ENCODE measurements around the gene PRKCB. TPM values are rescaled to one million over a fixed set of nuclear protein-coding genes. Genes with fewer than 3 reads are reported as not detected.

Gene PRKCB
- total RNA-seq, 2 experiments from 2014 or later: 97.1 to 99.0 TPM

GRCh38 chr16:24041834-24042631 lies 206.2 kb downstream of the PRKCB start:
- POLR2A ChIA-PET: interaction anchor here (0.6 kb wide), 1 partner anchor 463 kb away, joined by 3 read pairs; no protein-coding TSS in a partner anchor
- CTCF ChIA-PET: interaction anchor here (0.5 to 5.0 kb wide), 28 partner anchors 8 to 725 kb away, joined by 3 to 20 read pairs (median 4); partner anchors contain the start of gene CACNG3

- ChIA-PET CTCF (interaction anchor here (2.2 kb wide), 1 partner anchor 461 kb away, joined by 13 read pairs; no protein-coding TSS in a partner anchor), POLR2A (no interaction called here)
These were observed 208.7 kb downstream of the PRKCB start for GRCh38 chr16:24044467-24044866.

GRCh38 chr16:24045641-24046040 lies 209.9 kb downstream of the PRKCB start:
- ChIA-PET CTCF (interaction anchor here (2.2 kb wide), 1 partner anchor 459 kb away, joined by 13 read pairs; no protein-coding TSS in a partner anchor), POLR2A (no interaction called here)

DNA sequence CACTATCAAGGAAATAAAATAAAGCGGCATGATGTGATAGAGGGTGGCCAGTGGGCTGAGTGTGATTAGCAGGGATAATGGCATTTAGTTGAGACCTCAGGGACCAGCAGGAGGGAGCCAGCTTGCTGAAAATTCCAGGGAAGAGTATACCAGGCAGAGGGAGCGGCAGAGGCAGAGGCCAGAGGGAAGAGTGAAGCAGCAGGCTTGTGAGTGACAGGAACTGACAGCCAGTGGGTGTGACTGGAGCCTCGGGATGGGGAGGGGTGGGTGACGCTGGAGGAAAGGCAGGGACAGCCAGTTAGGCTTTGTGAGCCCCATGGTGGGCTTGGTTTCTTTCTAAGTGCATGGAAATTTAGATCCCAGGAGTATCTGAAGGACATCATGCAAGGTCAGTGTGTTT lies 210.7 kb downstream of the PRKCB start:
- POLR2A ChIA-PET: no interaction called here
- CTCF ChIA-PET: interaction anchor here (1.9 kb wide), 1 partner anchor 206 kb away, joined by 6 read pairs; no protein-coding TSS in a partner anchor

- ChIA-PET CTCF (interaction anchor here (1.3 kb wide), 1 partner anchor 22 kb away, joined by 5 read pairs; no protein-coding TSS in a partner anchor), POLR2A (no interaction called here)
These were observed 213.3 kb downstream of the PRKCB start for GRCh38 chr16:24049113-24049512.

DNA sequence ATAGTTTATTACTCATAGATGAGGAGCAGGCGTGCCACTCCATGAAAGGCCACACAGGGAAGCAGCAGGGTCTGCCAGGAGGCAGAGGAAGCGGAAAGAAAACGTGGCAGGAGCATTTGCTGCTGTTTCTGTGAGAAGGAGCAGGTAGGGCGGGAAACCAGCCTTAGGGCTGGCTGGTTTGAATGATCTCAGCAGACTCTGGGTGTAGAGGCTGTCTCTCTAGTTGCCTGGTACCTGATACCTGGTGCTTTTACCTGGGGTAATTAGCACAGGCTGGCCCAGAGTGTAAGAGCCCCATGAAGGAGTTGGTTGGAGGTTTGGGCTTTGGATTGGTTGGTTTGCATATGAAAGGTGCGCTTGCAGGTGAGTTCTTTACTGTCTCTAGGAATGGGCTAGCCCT lies 215.3 kb downstream of the PRKCB start:
- POLR2A ChIA-PET: no interaction called here
- CTCF ChIA-PET: no interaction called here

DNA sequence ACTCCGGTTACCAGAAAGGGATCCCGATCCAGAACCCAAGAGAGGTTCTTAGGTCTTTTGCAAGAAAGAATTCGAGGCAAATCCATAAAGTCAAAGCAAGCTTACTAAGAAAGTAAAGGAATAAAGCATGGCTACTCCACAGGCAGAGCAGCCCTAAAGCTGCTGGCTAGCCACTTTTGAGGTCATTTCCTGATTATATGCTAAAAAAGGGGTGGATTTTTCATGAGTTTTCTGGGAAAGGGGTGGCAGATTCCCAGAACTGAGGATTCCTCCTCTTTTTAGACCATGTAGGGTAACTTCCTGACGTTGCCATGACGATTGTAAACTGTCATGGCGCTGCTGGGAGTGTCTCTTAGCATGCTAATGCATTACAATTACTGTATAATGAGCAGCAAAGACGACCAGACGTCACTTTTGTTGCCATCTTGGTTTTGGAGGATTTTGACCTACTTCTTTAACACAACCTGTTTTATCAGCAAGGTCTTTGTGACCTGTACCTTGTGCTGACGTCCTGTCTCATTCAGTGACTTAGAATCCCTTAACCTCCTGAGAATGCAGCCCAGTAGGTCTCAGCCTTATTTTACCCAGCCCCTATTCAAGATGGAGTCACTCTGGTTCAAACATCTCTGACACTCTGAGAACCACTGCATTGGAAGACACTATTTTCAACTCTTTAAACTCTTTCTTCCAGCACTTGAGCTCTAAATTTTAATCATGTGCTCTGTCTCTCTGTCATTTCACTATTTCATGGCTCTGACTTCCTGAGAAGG lies 216.7 kb downstream of the PRKCB start:
- CTCF ChIA-PET: interaction anchor here (0.6 to 1.8 kb wide), 3 partner anchors 9 to 1954 kb away, joined by 3 to 4 read pairs (median 4); no protein-coding TSS in a partner anchor
- POLR2A ChIA-PET: interaction anchor here (0.7 kb wide), 1 partner anchor 284 kb away, joined by 3 read pairs; no protein-coding TSS in a partner anchor

- POLR2A ChIA-PET: no interaction called here
- CTCF ChIA-PET: interaction anchor here (0.6 to 1.8 kb wide), 3 partner anchors 8 to 1955 kb away, joined by 3 to 4 read pairs (median 4); no protein-coding TSS in a partner anchor
These were observed 217.5 kb downstream of the PRKCB start for GRCh38 chr16:24053099-24053946.

GRCh38 chr16:24054741-24055491 lies 219.1 kb downstream of the PRKCB start:
- CTCF ChIA-PET: interaction anchor here (0.7 to 1.6 kb wide), 2 partner anchors 13 to 450 kb away, joined by 3 read pairs; no protein-coding TSS in a partner anchor
- POLR2A ChIA-PET: no interaction called here

- CTCF ChIA-PET: interaction anchor here (0.7 to 3.2 kb wide), 3 partner anchors 8 to 514 kb away, joined by 3 to 15 read pairs (median 4); no protein-coding TSS in a partner anchor
- POLR2A ChIA-PET: no interaction called here
These were observed 226.6 kb downstream of the PRKCB start for GRCh38 chr16:24062270-24062817.

DNA sequence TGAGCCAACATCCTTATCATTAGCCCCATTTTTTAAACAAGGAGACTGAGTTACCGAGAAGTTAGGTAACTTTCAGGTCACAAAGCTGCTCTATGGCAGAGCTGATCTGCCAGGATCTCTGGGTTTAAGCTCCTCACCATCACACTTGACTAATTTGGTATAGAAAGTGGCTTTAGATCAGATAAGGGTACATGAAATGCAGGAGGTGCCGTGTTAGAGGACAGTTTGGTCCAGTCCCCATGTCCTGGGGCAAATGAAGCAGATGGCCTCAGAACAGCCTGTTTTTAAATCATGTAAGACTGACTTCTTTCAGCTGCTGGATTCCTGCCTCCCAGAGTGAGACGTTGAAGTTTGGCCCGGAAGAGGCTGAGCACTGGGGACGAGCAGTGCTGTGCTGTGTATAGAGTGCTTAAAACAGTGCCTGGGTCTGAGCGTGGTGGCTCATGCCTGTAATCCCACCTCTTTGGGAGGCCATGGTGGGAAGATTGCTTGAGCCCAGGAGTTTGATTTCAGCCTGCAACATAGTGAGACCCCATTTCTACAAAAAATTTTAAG lies 233.3 kb downstream of the PRKCB start:
- ChIA-PET POLR2A (no interaction called here), CTCF (interaction anchor here (2.6 kb wide), 1 partner anchor 436 kb away, joined by 14 read pairs; no protein-coding TSS in a partner anchor)

- POLR2A ChIA-PET: no interaction called here
- CTCF ChIA-PET: interaction anchor here (0.7 to 2.6 kb wide), 19 partner anchors 10 to 436 kb away, joined by 3 to 25 read pairs (median 4); partner anchors contain the start of gene CACNG3
These were observed 235.1 kb downstream of the PRKCB start for GRCh38 chr16:24070851-24071250.

GRCh38 chr16:24071666-24072360 lies 236.0 kb downstream of the PRKCB start:
- CTCF ChIA-PET: interaction anchor here (1.1 to 2.6 kb wide), 9 partner anchors 11 to 433 kb away, joined by 3 to 15 read pairs (median 5); partner anchors contain the start of gene CACNG3
- POLR2A ChIA-PET: no interaction called here

GRCh38 chr16:24073321-24073720 lies 237.5 kb downstream of the PRKCB start:
- POLR2A ChIA-PET: no interaction called here
- CTCF ChIA-PET: no interaction called here

DNA sequence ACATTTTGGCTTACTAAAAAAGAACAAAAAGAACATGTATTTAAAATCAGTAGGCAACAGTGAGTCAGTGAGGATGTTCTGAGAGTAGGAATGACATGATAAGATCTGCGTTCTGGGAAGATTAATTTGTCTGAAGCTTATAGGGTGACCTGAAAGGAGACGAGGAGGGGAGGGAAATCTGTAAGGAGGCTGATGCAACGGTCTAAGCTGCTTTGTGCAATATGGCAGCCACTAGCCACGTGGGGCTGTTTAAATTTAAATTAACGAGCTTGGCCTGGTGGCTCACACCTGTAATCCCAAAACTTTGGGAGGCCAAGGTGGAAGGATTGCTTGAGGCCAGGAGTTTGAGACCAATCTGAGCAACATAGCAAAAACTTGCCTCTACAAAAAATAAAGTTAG lies 238.8 kb downstream of the PRKCB start:
- ChIA-PET POLR2A (no interaction called here), CTCF (interaction anchor here (0.7 to 1.3 kb wide), 4 partner anchors 172 to 430 kb away, joined by 3 to 4 read pairs (median 3); no protein-coding TSS in a partner anchor)

DNA sequence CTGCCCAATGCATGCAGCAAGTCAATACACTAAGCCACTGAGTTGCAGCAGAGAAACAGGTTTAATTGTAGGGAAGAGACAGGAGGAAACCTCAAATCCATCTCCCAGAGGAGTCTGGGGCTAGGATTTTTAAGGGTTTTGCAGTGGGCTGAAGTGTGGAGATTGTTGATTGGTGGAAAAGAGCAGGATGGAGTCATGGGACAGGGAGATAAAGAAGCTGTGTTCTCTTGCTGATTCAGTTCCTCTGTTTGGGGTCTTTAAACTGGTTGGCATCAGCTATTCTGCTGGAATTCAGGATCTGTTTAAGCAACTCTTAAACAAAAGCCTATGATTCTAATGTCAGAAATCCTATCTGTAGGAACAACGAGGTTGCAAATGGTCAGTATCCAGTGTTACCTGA lies 239.5 kb downstream of the PRKCB start:
- CTCF ChIA-PET: interaction anchor here (1.3 kb wide), 1 partner anchor 429 kb away, joined by 3 read pairs; no protein-coding TSS in a partner anchor

More for the DNA sequence above, 239.5 kb downstream of the PRKCB start:
- POLR2A ChIA-PET: no interaction called here
